ENCODE results near the gene NAT16. TPM values are rescaled to one million over a fixed set of nuclear protein-coding genes. Genes with fewer than 3 reads are reported as not detected.

The NAT16 gene
- total and polyA plus RNA-seq, 9 of the 15 experiments (the other 6 are each of a cell fraction or from before 2014, with no cell fraction given): 0.04 TPM; not detected in 8

- TF ChIP-seq LEF1 (IDR thresholded peaks at IDR 0.05): no peak
- TF ChIP-seq, protein P1, sequence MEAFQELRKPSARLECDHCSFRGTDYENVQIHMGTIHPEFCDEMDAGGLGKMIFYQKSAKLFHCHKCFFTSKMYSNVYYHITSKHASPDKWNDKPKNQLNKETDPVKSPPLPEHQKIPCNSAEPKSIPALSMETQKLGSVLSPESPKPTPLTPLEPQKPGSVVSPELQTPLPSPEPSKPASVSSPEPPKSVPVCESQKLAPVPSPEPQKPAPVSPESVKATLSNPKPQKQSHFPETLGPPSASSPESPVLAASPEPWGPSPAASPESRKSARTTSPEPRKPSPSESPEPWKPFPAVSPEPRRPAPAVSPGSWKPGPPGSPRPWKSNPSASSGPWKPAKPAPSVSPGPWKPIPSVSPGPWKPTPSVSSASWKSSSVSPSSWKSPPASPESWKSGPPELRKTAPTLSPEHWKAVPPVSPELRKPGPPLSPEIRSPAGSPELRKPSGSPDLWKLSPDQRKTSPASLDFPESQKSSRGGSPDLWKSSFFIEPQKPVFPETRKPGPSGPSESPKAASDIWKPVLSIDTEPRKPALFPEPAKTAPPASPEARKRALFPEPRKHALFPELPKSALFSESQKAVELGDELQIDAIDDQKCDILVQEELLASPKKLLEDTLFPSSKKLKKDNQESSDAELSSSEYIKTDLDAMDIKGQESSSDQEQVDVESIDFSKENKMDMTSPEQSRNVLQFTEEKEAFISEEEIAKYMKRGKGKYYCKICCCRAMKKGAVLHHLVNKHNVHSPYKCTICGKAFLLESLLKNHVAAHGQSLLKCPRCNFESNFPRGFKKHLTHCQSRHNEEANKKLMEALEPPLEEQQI (IDR thresholded peaks at IDR 0.05): no peak
- TF ChIP-seq, protein P2, sequence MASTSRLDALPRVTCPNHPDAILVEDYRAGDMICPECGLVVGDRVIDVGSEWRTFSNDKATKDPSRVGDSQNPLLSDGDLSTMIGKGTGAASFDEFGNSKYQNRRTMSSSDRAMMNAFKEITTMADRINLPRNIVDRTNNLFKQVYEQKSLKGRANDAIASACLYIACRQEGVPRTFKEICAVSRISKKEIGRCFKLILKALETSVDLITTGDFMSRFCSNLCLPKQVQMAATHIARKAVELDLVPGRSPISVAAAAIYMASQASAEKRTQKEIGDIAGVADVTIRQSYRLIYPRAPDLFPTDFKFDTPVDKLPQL (IDR thresholded peaks at IDR 0.05; ENCODE audit: extremely low read depth, insufficient read length): no peak
- TF ChIP-seq FIP1L1 (IDR thresholded peaks at IDR 0.05; ENCODE audit: low read depth, low read length, poor library complexity, severe bottlenecking): peak; percentile 2
- TF ChIP-seq PCBP1 (IDR thresholded peaks at IDR 0.05; ENCODE audit: low read depth, low read length, poor library complexity, severe bottlenecking): no peak
- TF ChIP-seq PTRF (tag; IDR thresholded peaks at IDR 0.05): no peak
- no peak for TF ChIP-seq ZBTB8A (IDR thresholded peaks at IDR 0.05; ENCODE audit: partially characterized antibody)
- TF ChIP-seq PHF20 (IDR thresholded peaks at IDR 0.05; ENCODE audit: partially characterized antibody): peak; percentile 37
- TF ChIP-seq MED1 (CRISPR knock-in tag; IDR thresholded peaks at IDR 0.05; ENCODE audit: borderline replicate concordance): no peak
- TF ChIP-seq, protein P3, sequence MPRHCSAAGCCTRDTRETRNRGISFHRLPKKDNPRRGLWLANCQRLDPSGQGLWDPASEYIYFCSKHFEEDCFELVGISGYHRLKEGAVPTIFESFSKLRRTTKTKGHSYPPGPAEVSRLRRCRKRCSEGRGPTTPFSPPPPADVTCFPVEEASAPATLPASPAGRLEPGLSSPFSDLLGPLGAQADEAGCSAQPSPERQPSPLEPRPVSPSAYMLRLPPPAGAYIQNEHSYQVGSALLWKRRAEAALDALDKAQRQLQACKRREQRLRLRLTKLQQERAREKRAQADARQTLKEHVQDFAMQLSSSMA (CRISPR knock-in tag; IDR thresholded peaks at IDR 0.05): no peak
- TF ChIP-seq EP400 (IDR thresholded peaks at IDR 0.05): peak; percentile 30; the same call in 1 of the 2 replicates
- TF ChIP-seq, protein P4, sequence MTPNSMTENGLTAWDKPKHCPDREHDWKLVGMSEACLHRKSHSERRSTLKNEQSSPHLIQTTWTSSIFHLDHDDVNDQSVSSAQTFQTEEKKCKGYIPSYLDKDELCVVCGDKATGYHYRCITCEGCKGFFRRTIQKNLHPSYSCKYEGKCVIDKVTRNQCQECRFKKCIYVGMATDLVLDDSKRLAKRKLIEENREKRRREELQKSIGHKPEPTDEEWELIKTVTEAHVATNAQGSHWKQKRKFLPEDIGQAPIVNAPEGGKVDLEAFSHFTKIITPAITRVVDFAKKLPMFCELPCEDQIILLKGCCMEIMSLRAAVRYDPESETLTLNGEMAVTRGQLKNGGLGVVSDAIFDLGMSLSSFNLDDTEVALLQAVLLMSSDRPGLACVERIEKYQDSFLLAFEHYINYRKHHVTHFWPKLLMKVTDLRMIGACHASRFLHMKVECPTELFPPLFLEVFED (CRISPR knock-in tag; conservative IDR thresholded peaks at IDR 0.05): 0 out of 2 replicates have a peak, but pooled peaks have one; percentile 8
- no peak for TF ChIP-seq NEUROD1 (IDR thresholded peaks at IDR 0.05; ENCODE audit: borderline replicate concordance, low read depth, low read length, partially characterized antibody)
- TF ChIP-seq, protein P5, sequence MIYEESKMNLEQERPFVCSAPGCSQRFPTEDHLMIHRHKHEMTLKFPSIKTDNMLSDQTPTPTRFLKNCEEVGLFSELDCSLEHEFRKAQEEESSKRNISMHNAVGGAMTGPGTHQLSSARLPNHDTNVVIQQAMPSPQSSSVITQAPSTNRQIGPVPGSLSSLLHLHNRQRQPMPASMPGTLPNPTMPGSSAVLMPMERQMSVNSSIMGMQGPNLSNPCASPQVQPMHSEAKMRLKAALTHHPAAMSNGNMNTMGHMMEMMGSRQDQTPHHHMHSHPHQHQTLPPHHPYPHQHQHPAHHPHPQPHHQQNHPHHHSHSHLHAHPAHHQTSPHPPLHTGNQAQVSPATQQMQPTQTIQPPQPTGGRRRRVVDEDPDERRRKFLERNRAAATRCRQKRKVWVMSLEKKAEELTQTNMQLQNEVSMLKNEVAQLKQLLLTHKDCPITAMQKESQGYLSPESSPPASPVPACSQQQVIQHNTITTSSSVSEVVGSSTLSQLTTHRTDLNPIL (CRISPR knock-in tag; IDR thresholded peaks at IDR 0.05): no peak
- TF ChIP-seq, protein P6, sequence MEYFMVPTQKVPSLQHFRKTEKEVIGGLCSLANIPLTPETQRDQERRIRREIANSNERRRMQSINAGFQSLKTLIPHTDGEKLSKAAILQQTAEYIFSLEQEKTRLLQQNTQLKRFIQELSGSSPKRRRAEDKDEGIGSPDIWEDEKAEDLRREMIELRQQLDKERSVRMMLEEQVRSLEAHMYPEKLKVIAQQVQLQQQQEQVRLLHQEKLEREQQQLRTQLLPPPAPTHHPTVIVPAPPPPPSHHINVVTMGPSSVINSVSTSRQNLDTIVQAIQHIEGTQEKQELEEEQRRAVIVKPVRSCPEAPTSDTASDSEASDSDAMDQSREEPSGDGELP (CRISPR knock-in tag; IDR thresholded peaks at IDR 0.05; ENCODE audit: borderline replicate concordance): 0 out of 2 replicates have a peak, but pooled peaks have one; percentile 53
- no peak for TF ChIP-seq ZNF561 (CRISPR knock-in tag; conservative IDR thresholded peaks at IDR 0.05)
- peak; percentile 11; the same call in 1 of the 2 replicates for TF ChIP-seq L3MBTL2 (IDR thresholded peaks at IDR 0.05)
Measured at GRCh38 chr7:101163279-101164070, 16.6 kb downstream of the NAT16 start (continued).
